K562 treated with DMSO at 1 percent for 48 hours (cell line): Measurements from ENCODE around the gene FOSL1. TPM values are rescaled to one million over a fixed set of nuclear protein-coding genes. Genes with fewer than 3 reads are reported as not detected.

Experiments used
- total RNA-seq: library from RNA; unstranded; fragments of 300-600 nt; gene quantifications from 2 replicates; pipeline ENCODE4 v1.2.3, GENCODE V29; 2022; ENCODE audit warnings: low replicate concordance; ENCODE audit errors: extremely low read depth

FOSL1 gene
- not detected in 2 replicates for total RNA-seq

DNA sequence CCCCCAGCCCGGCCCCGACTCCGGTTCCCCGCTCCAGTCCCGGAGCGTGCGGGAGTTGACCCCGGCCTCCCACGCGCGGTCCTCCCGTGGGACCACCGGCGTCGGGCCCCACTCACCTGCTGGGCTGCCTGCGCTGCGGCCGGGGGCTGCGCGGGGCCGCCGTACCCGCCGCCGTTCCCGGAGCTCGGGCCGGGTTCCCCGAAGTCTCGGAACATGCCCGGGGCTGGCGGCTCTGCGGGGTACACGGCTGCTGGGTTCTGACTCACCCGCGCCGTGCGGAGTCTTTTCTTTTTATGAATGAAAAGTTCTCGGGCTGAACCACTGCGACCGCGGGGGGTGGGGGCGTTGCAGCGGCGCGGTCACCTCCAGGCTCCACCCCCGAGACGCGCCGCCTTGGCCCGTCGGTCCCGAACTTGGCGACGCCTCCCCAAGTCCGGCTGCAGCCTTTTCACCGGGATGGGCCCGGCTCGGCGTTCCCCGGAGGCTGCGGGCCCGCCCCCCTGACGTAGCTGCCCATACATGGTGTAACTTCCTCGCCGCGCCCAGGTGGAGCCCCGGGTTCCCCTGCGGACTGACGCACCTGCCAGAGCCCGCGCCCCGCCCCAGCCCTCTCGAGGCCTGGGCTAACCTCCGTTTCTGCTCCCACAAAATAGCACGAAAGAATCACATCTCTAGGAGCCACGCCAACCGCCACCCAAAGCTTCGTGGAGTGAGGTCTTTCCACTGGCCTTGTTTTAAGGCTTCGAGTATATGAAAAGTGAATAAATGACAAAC lies at the start of gene FOSL1:
Gene FOSL1 (minus strand): TSS at position 264 of the 774 bp plus-strand sequence. CDS start 49 bp downstream, at position 215.

GRCh38 chr11:65945430-65945911 lies 45.3 kb upstream of the FOSL1 start, which contains the start of gene TSGA10IP:
TSGA10IP (plus strand) TSS chr11:65945480; CDS start chr11:65945676, 196 bp downstream.

GRCh38 chr11:65919141-65919572 lies 19.0 kb upstream of the FOSL1 start, which contains the start of gene DRAP1:
DRAP1 (plus strand) TSS chr11:65919426; CDS start chr11:65919502, 76 bp downstream.

GRCh38 chr11:65918211-65919140 lies 18.3 kb upstream of the FOSL1 start, which contains the start of gene C11orf68:
C11orf68 (minus strand) TSS chr11:65919062; CDS start chr11:65919031, 31 bp downstream.

GRCh38 chr11:65890324-65891218 lies 9.6 kb downstream of the FOSL1 start, which contains the start of gene CCDC85B:
CCDC85B (plus strand) TSS chr11:65890673; CDS start chr11:65890784, 111 bp downstream.

DNA sequence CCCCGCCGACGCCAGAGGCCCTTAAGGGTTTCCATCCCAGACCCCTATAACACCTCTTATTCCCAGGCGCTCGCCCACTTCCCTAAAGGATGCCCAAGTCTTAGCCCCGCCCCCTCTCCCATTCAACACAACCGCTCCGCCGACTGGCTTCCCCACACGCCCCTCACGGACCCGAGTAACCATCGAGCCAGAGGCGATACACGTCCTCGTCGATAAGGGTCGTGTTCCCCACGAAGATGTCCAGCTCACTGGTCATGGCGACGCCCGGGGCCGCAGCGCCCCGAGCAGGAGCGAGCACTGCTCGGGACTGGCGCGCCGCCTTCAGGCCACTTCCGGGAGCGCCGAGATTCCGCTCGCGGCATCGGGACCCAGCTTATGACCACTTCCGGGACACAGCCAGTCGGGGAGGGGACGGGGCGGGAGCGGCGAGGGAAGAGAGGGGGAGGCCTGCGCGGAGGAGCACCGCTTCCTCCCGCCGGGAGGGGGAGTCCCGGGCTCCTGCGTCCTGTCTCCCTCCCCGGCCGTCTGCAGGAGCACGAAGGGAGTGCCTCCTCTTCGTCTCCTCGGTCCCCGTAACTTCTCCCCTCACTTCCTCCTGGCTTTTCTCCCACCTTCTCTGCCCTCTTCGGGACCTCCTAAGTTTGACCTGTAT lies 11.9 kb downstream of the FOSL1 start, which contains the start of gene FIBP:
Gene FIBP (minus strand): TSS at position 309 of the 652 bp plus-strand sequence. CDS start 53 bp downstream, at position 256.

DNA sequence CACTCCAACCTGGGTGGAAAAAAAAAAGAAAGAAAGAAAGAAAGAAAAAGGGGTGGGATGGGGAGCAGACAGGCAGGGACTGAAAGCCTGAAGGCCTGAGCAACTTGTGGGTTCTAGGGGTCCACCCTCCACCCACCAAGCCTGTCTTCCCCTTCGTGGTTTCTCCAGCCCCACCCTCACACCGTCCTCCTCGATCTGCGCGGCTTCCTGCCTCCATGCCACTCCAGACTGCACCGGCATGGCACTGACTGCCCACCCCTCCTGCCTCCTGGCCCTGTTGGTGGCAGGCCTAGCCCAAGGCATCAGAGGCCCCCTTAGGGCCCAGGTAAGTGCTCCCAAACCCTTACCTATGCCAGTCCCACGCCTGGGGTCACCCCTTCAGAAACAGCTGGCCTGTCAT lies 20.6 kb downstream of the FOSL1 start, which contains the start of gene CTSW:
Gene CTSW (plus strand): TSS at position 221 of the 400 bp plus-strand sequence. CDS start 18 bp downstream, at position 239.

DNA sequence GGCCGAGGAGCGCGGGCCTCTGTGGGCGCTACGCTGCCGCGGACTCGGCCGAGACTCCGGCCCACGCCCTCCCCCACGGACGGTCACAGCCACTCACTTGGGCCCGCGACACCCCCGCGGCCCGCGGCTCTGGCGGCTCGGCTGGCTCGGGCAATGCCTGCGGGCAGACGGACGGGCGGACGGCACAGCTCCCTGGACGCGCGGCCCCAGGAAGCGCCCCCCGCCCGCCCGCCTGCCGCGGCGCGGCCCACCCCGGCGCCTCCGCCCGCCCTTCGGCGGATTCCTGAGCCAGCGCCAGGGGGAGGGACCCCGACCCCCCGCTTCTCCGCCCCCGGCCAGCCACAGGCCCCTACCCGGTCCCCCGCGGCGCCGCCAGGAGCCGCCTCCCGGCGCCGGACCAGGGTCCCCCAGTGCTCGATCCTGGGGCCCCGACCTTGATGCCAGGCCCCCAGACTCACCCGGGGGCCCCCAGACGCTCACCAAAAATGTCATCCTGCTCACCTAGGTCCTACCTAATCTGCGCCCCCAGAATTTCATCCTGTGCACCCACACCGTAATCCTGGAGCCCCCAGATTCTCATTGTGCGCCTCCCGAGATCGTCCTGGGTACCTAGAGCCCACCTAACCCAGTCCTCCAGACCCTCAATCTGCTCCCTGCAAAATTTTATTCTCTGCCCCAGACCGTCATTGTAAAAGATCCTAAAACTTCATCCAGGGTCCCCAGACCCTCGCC lies 27.4 kb downstream of the FOSL1 start, which contains the start of gene EFEMP2:
Gene EFEMP2 (minus strand): TSS at position 215 of the 732 bp plus-strand sequence. CDS start 446 bp downstream, outside the sequence.

GRCh38 chr11:65860278-65861164 lies 39.7 kb downstream of the FOSL1 start, which contains the start of gene MUS81:
MUS81 (plus strand) TSS chr11:65860433; CDS start chr11:65860754, 321 bp downstream.

GRCh38 chr11:65857853-65858680 lies 42.1 kb downstream of the FOSL1 start, which contains the start of gene CFL1:
CFL1 (minus strand) TSS chr11:65858180; CDS start chr11:65858099, 81 bp downstream.

Other genes with a start within 250 kb of the FOSL1 start
- not detected in 2 replicates for gene RELA, start 237.5 kb downstream of the FOSL1 start, total RNA-seq
- not detected in 2 replicates for gene KAT5, start 188.1 kb downstream of the FOSL1 start, total RNA-seq
- gene RNASEH2C, start 179.6 kb downstream of the FOSL1 start, total RNA-seq, result not detected in 2 replicates
- not detected in 2 replicates for gene AP5B1, start 119.4 kb downstream of the FOSL1 start, total RNA-seq
- not detected in 2 replicates for gene OVOL1, start 113.3 kb downstream of the FOSL1 start, total RNA-seq
- gene SNX32, start 66.4 kb downstream of the FOSL1 start, total RNA-seq, result not detected in 2 replicates
- gene CFL1, start 42.2 kb downstream of the FOSL1 start, total RNA-seq, result 572 TPM in 1 of 2 replicates, not detected in the other
- not detected in 2 replicates for gene MUS81, start 40.0 kb downstream of the FOSL1 start, total RNA-seq
- gene EFEMP2, start 27.6 kb downstream of the FOSL1 start, total RNA-seq, result not detected in 2 replicates
- gene CTSW, start 20.6 kb downstream of the FOSL1 start, total RNA-seq, result not detected in 2 replicates
- not detected in 2 replicates for gene FIBP, start 11.9 kb downstream of the FOSL1 start, total RNA-seq
- gene CCDC85B, start 9.7 kb downstream of the FOSL1 start, total RNA-seq, result not detected in 2 replicates
- not detected in 2 replicates for gene C11orf68, start 18.7 kb upstream of the FOSL1 start, total RNA-seq
- gene DRAP1, start 19.0 kb upstream of the FOSL1 start, total RNA-seq, result not detected in 2 replicates
- gene TSGA10IP, start 45.1 kb upstream of the FOSL1 start, total RNA-seq, result not detected in 2 replicates
- not detected in 2 replicates for gene SART1, start 61.3 kb upstream of the FOSL1 start, total RNA-seq
- gene EIF1AD, start 101.8 kb upstream of the FOSL1 start, total RNA-seq, result not detected in 2 replicates
- gene BANF1, start 102.1 kb upstream of the FOSL1 start, total RNA-seq, result not detected in 2 replicates
- gene CST6, start 111.6 kb upstream of the FOSL1 start, total RNA-seq, result not detected in 2 replicates
- gene CATSPER1, start 126.1 kb upstream of the FOSL1 start, total RNA-seq, result not detected in 2 replicates
- not detected in 2 replicates for gene GAL3ST3, start 148.8 kb upstream of the FOSL1 start, total RNA-seq
- gene SF3B2, start 152.0 kb upstream of the FOSL1 start, total RNA-seq, result not detected in 2 replicates
- not detected in 2 replicates for gene PACS1, start 169.9 kb upstream of the FOSL1 start, total RNA-seq